ENCODE results near the gene PPARA.

GRCh38 chr22:46179748-46180147 is 29.4 kb downstream of the PPARA start:
- TF ChIP-seq, protein P1, sequence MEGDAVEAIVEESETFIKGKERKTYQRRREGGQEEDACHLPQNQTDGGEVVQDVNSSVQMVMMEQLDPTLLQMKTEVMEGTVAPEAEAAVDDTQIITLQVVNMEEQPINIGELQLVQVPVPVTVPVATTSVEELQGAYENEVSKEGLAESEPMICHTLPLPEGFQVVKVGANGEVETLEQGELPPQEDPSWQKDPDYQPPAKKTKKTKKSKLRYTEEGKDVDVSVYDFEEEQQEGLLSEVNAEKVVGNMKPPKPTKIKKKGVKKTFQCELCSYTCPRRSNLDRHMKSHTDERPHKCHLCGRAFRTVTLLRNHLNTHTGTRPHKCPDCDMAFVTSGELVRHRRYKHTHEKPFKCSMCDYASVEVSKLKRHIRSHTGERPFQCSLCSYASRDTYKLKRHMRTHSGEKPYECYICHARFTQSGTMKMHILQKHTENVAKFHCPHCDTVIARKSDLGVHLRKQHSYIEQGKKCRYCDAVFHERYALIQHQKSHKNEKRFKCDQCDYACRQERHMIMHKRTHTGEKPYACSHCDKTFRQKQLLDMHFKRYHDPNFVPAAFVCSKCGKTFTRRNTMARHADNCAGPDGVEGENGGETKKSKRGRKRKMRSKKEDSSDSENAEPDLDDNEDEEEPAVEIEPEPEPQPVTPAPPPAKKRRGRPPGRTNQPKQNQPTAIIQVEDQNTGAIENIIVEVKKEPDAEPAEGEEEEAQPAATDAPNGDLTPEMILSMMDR (IDR thresholded peaks at IDR 0.05; ENCODE audit: extremely low read depth in 1 of 2, insufficient read depth in 1 of 2, low read depth in 1 of 2, low read length in 2 of 2), result no peak
- TF ChIP-seq GATA2 (IDR thresholded peaks at IDR 0.05; ENCODE audit: insufficient read depth, insufficient read length, low read depth, low read length), result no peak
- TF ChIP-seq EZH2 (IDR thresholded peaks at IDR 0.05; ENCODE audit: borderline replicate concordance, low read depth, low read length, severe bottlenecking), result no peak
- TF ChIP-seq POLR2A (IDR thresholded peaks at IDR 0.05; ENCODE audit: low read depth, low read length), result no peak
- no peak for TF ChIP-seq POLR2AphosphoS5 (IDR thresholded peaks at IDR 0.05; ENCODE audit: insufficient read depth, low read depth, low read length)
